ENCODE results near the gene POU3F1.

Gene POU3F1

DNA sequence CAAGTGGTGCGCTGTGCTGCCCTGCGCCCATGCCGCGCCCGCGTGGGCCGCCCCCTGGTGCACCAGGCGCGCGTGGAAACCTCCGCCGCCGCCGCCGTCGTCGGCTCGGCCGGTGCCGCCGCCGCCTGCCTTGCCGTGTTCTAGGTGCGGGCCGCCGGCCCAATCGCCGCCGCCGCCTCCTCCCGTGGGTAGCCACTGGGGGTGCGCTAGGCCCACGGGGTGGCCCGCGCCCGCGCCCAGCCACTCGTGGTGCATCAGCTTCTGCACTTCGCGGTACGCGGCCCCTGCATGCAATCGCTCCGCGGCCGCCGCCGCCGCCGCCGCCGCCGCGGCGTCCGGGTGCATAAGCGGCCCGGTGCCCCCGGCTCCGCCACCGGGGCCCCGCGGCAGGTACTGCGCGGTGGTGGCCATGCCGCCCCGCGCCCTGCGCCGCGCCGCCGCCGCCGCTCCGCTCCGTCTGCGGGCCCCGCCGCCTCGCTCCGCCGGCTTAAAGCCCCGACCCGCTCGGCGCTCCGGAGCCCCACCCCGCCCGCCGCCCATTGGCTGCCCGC lies at the start of gene POU3F1:
TSS of gene POU3F1 (minus strand) at position 461 of the 551 bp plus-strand sequence. CDS start at position 411, 50 bp downstream.
- H3K27ac ChIP-seq, result peak within 1 kb of the TSS; percentile 69
- CTCF ChIA-PET, result interaction anchor here (0.6 to 1.1 kb wide), 3 partner anchors 19 to 97 kb away, joined by 3 to 7 read pairs (median 5); no protein-coding TSS in a partner anchor
- no peak for TF ChIP-seq CTCF (conservative IDR thresholded peaks at IDR 0.05; ENCODE audit: low read depth)
- no peak for DNase-seq (ENCODE audit: low spot score)
- POLR2A ChIA-PET (ENCODE audit: low non-redundant PET), result no interaction called here

- CTCF ChIA-PET, result interaction anchor here (0.7 kb wide), 1 partner anchor 37 kb away, joined by 9 read pairs; no protein-coding TSS in a partner anchor
- no peak for TF ChIP-seq CTCF (conservative IDR thresholded peaks at IDR 0.05; ENCODE audit: low read depth)
Observed at GRCh38 chr1:38095454-38095931, 48.9 kb upstream of the POU3F1 start.

GRCh38 chr1:38094711-38095290 lies 48.2 kb upstream of the POU3F1 start:
- ChIA-PET CTCF (interaction anchor here (0.7 kb wide), 1 partner anchor 38 kb away, joined by 9 read pairs; no protein-coding TSS in a partner anchor), POLR2A (ENCODE audit: low non-redundant PET) (no interaction called here)
- DNase-seq (ENCODE audit: low spot score), result no peak
- no peak overlapping the region for H3K27ac ChIP-seq
- no peak for TF ChIP-seq CTCF (conservative IDR thresholded peaks at IDR 0.05; ENCODE audit: low read depth)

More at GRCh38 chr1:38095454-38095931, 48.9 kb upstream of the POU3F1 start:
- H3K27ac ChIP-seq, result no peak overlapping the region
- POLR2A ChIA-PET (ENCODE audit: low non-redundant PET), result no interaction called here
- DNase-seq (ENCODE audit: low spot score), result no peak

GRCh38 chr1:38093569-38094520 lies 47.3 kb upstream of the POU3F1 start:
- ChIA-PET CTCF (no interaction called here), POLR2A (ENCODE audit: low non-redundant PET) (no interaction called here)
- no peak overlapping the region for H3K27ac ChIP-seq
- no peak for DNase-seq (ENCODE audit: low spot score)
- TF ChIP-seq CTCF (conservative IDR thresholded peaks at IDR 0.05; ENCODE audit: low read depth), result no peak

- DNase-seq (ENCODE audit: low spot score), result no peak
- no peak for TF ChIP-seq CTCF (conservative IDR thresholded peaks at IDR 0.05; ENCODE audit: low read depth)
- POLR2A ChIA-PET (ENCODE audit: low non-redundant PET), result no interaction called here
- CTCF ChIA-PET, result interaction anchor here (1.0 kb wide), 1 partner anchor 13 kb away, joined by 3 read pairs; no protein-coding TSS in a partner anchor
- no peak overlapping the region for H3K27ac ChIP-seq
Observed at GRCh38 chr1:38092256-38092655, 45.7 kb upstream of the POU3F1 start.

DNA sequence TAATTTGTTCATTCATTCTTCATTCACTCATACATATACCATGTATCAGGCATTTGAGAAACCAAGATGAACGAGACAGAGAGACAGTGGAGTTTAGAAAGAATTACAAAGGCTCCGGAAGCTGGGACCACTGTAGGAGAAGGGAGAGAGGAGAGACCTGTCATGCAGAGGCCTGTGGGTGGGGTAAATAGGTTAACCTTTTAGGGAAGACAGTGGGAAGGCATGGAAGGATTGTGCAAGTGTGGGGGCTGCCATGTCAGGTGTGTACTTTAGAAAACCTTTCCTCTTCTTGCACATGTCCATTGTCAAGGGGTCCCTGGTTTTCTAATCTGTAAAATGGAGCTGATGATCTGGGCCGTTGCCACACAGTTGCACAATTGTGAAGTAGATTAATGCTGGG lies 44.2 kb upstream of the POU3F1 start:
- POLR2A ChIA-PET (ENCODE audit: low non-redundant PET), result no interaction called here
- H3K27ac ChIP-seq, result no peak overlapping the region
- CTCF ChIA-PET, result no interaction called here
- TF ChIP-seq CTCF (conservative IDR thresholded peaks at IDR 0.05; ENCODE audit: low read depth), result no peak
- no peak for DNase-seq (ENCODE audit: low spot score)
